Body of pancreas (tissue), 4 donors: ENCODE results near the gene S100A11.

Experiments used
- CTCF ChIP-seq, 7 experiments: fragments of 450-650 bp in 4 of 7; fragments of 200-600 bp in 3 of 7; sonication (generic) in 3 of 7; IDR thresholded peaks; one replicate each; pipeline ENCODE4 v1.5.1; 2016 to 2019; ENCODE audit warnings: antibody characterized with exemption in 7 of 7
- POLR2A ChIP-seq, 3 donors: fragments of 450-650 bp; IDR thresholded peaks; one replicate each; pipeline ENCODE4 v1.6.1; 2016; ENCODE audit warnings: antibody characterized with exemption in 3 of 3, mild to moderate bottlenecking in 2 of 3

GRCh38 chr1:152067929-152068328, 31.1 kb upstream of the S100A11 start:
- TF ChIP-seq CTCF (IDR thresholded peaks at IDR 0.05), result no peak
- no peak for TF ChIP-seq POLR2A (IDR thresholded peaks at IDR 0.05)
